HG02798 (cell line): ENCODE data around the gene AUP1.
A peak's percentile ranks its signal among the peaks of the same experiment; 100 is the strongest.

Experiments
- ATAC-seq: cut with Tn5 transposase; IDR thresholded peaks from one replicate; pipeline ENCODE4 v1.9.1; 2021; ENCODE audit warnings: mild to moderate bottlenecking; ENCODE audit not compliant: unreplicated experiment, poor library complexity

AUP1 gene

DNA sequence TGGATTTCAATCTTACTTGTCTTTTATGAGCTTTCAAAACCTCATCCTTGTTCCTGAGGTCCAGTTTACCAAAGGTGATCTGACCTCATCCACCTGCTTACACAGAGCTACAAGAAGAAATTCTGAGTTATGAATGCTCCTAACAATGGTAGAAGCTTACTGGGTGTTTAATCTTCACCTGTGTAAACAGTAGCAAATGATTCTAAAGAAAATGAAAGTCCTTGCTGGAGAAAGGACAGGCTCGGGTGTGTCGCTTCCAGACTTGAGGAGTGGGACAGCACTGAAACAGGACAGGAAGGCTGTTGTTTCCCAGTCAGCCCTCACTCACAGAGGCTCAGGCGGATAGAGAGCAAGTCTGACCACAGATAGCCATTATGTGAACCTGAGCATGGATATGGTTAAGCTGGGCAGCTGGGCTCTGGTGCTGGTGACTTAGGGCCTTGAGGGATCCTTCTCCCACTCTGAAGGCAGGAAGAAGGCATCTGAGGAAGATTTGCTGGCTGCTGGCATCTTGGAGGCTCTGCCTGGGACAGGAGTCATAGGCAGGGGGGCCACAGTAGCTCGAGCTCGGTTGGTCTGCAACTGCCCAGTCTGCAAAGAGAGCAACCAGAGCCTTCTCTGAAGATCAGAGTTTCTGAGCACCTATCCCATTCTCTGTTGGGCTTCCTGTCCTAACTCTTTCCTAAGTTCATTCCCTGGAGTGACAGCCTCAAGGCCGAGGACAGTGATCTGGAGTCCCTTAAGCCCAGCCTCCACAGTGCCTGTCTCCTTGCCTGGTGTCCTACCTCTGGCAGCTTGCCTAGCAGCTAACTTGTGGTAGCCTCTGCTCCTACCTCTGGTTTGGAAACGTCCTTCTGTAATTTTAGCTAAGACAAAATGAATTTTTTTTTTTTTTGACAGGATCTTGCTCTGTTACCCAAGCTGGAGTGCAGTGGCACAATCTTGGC is 29.1 kb upstream of the AUP1 start:
- ATAC-seq: no peak

GRCh38 chr2:74556831-74557370 is 27.4 kb upstream of the AUP1 start:
- no peak for ATAC-seq

GRCh38 chr2:74556159-74556558 is 26.7 kb upstream of the AUP1 start:
- ATAC-seq: no peak

DNA sequence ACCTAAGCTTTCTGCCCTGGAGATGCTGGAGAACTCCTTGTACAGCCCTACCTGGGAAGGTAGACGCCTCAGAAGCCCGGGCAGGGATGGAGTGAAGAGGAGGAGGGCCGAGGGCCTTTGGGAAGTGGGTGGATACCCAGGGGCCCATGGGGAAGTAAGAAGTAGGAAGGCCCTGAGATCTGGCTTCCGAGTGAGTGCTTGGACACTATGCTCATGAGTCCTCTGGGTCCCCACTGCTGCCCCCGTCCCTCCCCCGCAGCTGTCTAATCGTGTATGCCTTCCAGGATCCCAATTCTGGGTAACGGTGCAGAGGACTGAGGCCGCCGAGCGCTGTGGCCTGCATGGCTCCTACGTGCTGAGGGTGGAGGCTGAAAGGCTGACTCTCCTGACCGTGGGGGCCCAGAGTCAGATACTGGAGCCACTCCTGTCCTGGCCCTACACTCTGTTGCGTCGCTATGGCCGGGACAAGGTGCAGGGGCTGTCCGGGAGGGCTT is 26.2 kb upstream of the AUP1 start:
- no peak for ATAC-seq

DNA sequence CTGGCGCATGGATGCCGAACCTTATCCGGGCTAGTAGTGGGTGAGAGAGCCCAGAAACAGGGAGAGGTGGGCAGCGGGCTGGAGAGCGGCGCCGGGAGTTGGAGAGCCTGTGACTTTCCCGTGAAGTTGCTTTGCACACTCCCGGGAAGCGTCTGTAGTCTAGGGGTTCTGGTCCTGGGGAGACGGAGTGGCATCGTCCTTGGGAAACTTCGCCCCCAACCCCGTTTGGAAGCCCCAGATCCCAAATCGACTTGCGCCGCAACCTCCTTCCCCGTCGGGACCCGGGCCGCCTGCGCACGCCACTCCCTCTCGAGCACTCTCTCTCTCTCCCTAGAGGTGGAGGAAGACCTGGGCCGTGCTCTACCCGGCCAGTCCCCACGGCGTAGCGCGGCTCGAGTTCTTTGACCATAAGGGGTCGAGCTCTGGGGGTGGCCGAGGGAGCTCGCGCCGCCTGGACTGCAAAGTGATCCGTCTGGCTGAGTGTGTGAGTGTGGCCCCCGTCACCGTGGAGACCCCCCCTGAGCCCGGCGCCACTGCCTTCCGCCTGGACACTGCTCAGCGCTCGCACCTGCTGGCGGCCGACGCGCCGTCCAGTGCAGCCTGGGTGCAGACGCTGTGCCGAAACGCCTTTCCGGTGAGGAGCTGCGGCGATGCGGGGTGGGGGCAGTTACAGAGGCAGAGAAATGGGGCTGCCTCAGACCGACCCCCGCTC is 25.5 kb upstream of the AUP1 start:
- peak; percentile 46 for ATAC-seq

DNA sequence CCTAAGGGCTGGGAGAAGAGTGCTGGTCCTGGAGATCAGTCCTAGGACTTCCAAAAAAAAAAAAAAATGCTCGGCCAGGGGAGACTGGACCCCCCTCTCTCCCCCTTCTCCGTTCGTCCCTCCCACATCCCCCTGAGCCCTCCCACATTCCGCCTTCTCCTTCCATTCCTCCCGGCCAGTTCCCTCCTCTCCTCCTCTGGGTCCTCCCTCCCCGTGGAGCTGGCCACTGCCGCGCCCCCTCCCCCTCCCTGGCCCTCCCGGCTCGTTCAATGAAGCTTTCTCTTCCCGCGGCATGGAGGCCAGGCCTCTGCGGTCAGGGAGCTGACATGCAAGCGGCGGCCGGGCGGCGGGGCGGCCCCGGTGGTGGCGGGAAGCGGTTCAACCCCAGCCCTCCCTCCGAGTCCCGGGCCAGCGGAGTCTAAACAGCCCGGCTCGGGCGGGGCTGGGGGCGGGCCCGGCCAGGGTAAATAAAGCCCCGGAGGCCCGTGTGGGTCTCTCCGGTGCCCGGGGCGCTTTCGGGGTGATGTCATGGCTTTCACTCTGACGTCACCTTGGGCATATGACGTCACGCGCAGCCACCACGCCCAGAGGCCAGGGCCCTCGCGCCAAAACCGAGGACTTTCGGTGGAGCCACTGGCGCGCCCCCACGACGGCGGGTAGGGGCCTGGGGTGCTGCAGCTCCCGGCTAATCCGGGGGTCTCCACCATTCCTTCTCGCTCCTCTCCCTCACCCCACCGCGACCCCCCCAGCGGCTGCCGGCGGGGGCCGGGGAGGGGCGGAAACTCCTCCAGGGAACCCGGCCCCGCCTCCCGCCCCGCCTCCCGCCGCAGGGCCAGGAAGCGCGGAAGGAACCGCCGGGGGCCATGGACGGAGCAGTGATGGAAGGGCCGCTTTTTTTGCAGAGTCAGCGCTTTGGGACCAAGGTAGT is 24.6 kb upstream of the AUP1 start, which contains the start of the genes DOK1 and LOXL3:
DOK1 (plus strand) TSS at position 829 of the 928 bp plus-strand sequence; CDS start at position 864, 35 bp downstream.
LOXL3 (minus strand) TSS at position 51 of the 928 bp plus-strand sequence. CDS start 1,308 bp downstream, outside the sequence.
- peak; percentile 67 for ATAC-seq

GRCh38 chr2:74552914-74553811 is 23.7 kb upstream of the AUP1 start:
- no peak for ATAC-seq

GRCh38 chr2:74551942-74552913 is 22.7 kb upstream of the AUP1 start:
- ATAC-seq: no peak

- no peak for ATAC-seq
Observed at GRCh38 chr2:74551530-74551929, 22.0 kb upstream of the AUP1 start.

- no peak for ATAC-seq
Observed at GRCh38 chr2:74550231-74550630, 20.7 kb upstream of the AUP1 start.

- peak; percentile 48 for ATAC-seq
Observed at GRCh38 chr2:74548900-74549826, 19.7 kb upstream of the AUP1 start.

GRCh38 chr2:74548285-74548899 is 18.9 kb upstream of the AUP1 start:
- no peak for ATAC-seq

GRCh38 chr2:74546004-74546403 is 16.5 kb upstream of the AUP1 start:
- no peak for ATAC-seq

DNA sequence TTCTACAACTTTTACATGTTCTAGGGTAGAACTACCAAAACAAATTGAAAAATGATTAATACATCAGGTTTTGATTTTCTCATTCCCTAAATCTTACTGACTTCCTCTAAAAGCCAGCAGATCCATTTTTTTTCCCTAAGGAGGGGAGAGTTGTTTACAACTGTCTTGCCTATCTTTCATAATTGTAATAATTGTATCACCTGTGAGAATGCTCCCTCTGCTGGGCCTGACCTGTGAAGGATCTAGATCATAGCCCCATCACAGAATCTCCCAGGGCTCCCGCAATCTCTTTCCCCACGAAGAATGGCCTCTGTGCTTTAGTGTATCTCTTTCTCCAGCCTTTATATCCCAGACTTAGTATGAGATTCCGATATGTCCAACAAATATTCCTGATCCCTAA is 15.1 kb upstream of the AUP1 start:
- ATAC-seq: no peak

DNA sequence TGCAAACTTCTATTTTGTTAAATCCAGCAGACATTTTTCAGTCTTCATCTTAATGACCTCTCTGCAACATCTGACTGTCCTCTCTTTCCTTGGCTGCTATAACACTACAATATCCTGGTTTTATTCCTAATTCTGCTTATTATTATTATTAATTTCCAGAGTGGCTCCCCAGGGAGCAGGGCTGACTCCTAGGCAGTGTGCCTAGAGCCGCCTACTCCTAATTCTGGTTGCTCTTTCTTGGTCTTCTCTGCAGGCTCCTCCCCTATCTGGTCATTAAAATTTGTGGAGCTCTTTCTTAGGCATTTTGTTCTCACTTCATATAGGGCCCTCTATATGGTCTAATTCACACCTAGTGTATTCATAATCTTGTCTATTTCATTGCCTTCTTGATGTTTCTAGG is 13.5 kb upstream of the AUP1 start:
- ATAC-seq: no peak

- ATAC-seq: no peak
Observed at GRCh38 chr2:74540291-74540690, 10.8 kb upstream of the AUP1 start.
